GM19238 (cell line): ENCODE measurements around the gene RIN1.
"Not testable (repeated sequence)": the region's sequence is repeated elsewhere in the genome, so short reads cannot be mapped to it uniquely, and the experiment has no call there.

Experiments
- DNase-seq: peaks from one replicate; pipeline ENCODE4 v3.0.0; 2011; ENCODE audit warnings: low spot score; ENCODE audit not compliant: insufficient read length

The RIN1 gene

GRCh38 chr11:66359662-66360087 lies 23.4 kb upstream of the RIN1 start:
- DNase-seq = no peak

GRCh38 chr11:66350560-66351235 lies 14.5 kb upstream of the RIN1 start:
- not testable (repeated sequence) for DNase-seq

DNA sequence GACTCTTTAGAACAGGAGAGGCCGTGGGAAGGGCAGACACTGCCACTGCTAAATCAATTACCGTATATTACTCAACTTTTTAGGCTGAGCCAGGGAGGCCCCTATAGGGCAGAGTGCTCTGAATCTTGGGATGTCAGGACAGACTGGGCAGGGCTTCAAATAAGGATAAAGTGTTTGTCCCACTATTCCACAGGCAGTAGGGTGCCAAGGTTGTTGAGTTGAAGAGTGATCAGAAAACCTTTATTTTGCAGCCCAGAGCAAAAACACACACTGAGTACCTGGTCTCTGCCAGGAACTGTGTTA lies 12.8 kb upstream of the RIN1 start:
- no peak for DNase-seq

DNA sequence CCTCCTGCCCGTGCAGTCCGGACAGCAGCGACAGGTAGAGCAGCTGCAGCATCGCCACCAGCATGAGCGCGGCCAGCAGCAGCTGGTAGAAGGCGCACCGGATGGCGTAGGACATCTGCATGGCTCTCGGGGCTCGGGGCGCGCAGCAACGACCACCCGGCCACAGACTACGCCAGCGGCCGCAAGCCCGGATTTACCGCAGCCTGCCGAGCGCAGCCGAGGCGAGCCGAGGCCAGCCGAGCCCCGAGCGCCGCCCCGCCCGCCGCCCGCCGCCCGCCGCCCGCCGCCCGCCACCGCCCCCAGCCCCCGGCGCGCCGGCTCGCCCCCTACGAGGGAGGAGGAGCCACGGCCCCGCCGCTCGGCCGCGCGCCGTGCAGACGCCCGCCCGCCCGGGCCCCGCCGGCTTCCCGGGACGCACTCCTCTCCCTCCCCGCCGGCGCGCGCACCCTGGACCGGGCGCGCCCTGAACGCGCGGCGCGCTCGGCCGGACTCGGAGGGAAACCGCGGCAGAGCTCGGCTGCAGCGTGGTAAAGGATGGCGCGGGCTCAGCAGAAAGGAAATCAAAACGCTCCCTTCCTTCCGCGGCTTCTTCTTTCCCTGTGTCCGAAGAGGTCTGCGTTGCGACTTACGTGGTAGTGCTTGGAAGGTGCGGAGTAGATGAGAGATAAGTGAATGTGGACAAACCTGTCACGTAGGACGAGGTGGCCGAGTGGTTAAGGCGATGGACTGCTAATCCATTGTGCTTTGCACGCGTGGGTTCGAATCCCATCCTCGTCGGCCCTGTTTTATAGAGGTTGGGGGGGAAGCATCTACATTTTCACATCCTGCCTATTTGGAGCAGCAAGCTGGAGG lies 11.4 kb upstream of the RIN1 start, which contains the start of gene B4GAT1:
B4GAT1 (minus strand) TSS at position 205 of the 852 bp plus-strand sequence; CDS start at position 121, 84 bp downstream.
- peak; percentile 70 for DNase-seq

GRCh38 chr11:66346476-66347424 lies 10.5 kb upstream of the RIN1 start:
- no peak for DNase-seq

DNA sequence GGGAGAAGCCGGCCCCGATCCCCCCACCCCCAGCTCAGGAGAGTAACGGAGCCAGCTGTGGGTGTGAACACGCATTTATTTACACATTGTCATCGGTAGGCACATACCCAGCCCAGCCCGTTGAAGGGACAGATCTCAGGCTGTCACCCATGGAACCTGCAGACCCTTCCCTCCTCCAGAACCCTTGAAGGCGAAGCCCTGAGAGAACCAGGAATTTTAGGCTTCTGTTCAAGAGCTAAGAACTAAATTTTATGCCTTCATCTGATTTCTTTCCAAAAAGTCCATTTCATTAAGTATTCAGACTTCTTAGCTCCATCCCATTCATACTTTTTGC lies 9.0 kb upstream of the RIN1 start:
- no peak for DNase-seq

GRCh38 chr11:66344550-66345315 lies 8.5 kb upstream of the RIN1 start, which contains the start of gene BRMS1:
BRMS1 (minus strand) TSS chr11:66345104; CDS start chr11:66342234, 2,870 bp downstream.
- peak; percentile 98 for DNase-seq

GRCh38 chr11:66343176-66343575 lies 6.9 kb upstream of the RIN1 start:
- no peak for DNase-seq

DNA sequence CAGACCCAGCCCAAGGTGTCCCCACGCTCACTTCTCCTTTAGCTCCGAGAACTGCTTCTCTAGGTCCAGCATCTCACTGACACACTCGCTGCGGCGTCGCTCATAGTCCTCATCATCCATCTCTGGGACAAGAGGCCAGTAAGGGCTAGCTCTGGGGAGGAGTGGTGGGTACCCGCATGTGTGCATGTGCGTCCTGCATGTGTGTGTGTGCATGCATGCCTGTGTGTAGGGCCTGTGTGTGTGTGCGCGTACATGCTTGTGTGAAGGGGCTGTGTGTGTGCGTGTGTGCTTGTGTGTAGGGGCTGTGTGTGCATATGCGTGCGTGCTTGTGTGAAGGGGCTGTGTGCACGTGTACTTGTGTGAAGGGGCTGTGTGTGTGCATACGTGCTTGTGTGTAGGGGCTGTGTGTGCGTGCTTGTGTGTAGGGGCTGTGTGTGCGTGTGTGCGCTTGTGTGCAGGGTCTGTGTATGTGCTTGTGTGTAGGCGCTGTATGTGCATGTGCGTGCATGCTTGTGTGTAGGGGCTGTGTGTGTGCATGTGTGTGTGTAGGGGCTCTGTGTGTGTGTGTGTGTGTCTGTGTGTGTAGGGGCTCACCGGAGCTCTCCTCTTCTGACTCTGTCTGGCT lies 5.4 kb upstream of the RIN1 start:
- no peak for DNase-seq

DNA sequence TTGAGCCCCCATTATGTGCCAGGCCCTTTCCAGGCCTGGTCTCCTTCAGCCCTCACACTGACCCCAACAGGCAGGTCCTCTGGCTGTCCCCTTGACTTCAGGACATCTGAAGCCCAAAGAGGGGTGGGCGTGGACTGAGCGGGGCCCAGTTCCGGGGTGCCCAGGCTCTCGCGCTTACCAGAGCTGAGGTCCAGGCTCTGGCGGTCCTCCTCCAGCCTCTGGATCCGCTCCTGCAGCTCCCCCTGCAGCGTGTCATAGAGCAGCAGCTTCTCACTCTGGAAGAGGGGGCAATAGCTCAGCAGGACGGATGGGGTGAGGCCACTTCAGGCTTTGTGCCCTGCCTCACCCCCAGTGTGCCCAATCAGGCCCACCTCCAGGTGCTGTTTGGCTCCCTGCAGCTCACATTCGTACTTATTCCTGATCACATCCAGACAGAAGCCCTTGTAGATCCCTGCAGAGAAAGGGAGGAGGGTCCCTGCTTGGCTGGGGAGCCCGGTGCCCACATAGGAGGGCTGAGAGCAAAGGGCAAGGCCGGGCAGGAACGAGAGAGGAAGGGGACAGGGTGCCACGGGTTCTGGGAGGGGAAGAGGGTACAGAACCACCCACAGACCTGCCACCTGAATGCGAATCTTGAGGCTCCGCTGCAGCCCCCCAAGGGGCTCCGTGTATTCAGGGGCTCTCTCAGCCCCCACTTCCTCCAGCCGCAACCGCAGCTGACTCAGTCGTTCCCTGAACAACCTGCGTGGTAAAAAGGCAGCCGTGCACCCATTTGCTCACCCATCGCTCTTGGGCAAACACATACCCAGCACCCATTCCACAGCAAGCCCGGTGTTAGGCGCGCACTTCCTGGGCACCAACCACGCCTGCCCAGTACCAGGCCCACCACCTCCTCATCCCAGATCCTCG lies 4.6 kb upstream of the RIN1 start:
- no peak for DNase-seq

DNA sequence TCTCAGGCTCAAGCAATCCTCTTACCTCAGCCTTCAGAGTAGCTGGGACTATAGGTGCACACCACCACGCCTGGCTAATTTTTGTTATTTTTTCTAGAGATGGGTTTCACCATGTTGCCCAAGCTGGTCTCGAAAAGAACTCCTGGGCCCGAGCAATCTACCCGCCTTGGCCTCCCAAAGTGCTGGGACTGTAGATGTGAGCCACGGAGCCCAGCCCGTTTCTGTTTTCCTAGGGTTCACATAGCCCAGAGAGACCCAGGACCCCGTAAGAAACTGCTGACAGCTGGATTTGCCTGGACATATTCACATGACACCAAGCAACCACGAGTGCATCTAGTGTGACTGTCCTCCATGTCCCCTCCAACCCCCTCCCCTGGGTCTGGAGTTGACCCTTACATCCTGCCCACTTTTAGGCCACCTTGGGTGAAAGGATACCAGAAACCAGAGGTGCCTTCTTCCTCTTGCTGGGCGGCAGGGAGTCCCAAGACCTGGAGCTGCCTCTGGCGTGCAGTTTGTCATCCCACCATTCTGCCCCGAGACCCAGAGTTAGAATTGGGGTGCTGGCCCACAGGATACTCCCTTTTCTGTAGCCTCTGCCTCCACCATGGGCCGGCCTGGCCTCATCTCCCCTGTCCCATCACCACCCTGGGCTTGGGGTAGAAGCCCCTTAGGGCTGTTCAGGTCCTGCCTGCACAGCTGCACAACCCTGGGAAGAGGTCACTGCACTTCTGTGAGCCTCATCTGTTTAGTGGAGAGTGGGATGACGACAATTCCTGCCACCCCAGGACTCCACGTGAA lies 3.7 kb upstream of the RIN1 start:
- no peak for DNase-seq

GRCh38 chr11:66339162-66339675 lies 3.0 kb upstream of the RIN1 start:
- no peak for DNase-seq

GRCh38 chr11:66338276-66339161 lies 2.3 kb upstream of the RIN1 start:
- no peak for DNase-seq

GRCh38 chr11:66337103-66337899 lies 1.1 kb upstream of the RIN1 start:
- DNase-seq = no peak

- no peak for DNase-seq
These were observed 552 bp downstream of the RIN1 start for GRCh38 chr11:66335531-66336233.
